Stimulated activated CD4-positive, alpha-beta T cell treated with anti-CD3 and anti-CD28 coated beads, TNF-alpha, amount 100 ng/mL, for 48 hours (primary cell): ENCODE measurements around the gene IL31.
"Not testable (repeated sequence)": the region's sequence is repeated elsewhere in the genome, so short reads cannot be mapped to it uniquely, and the experiment has no call there.

Experiments
- DNase-seq, 3 donors: peaks; one replicate each; pipeline ENCODE4 v3.0.0-alpha.2; 2020; ENCODE audit warnings: low read depth in 3 of 3

IL31 gene

DNA sequence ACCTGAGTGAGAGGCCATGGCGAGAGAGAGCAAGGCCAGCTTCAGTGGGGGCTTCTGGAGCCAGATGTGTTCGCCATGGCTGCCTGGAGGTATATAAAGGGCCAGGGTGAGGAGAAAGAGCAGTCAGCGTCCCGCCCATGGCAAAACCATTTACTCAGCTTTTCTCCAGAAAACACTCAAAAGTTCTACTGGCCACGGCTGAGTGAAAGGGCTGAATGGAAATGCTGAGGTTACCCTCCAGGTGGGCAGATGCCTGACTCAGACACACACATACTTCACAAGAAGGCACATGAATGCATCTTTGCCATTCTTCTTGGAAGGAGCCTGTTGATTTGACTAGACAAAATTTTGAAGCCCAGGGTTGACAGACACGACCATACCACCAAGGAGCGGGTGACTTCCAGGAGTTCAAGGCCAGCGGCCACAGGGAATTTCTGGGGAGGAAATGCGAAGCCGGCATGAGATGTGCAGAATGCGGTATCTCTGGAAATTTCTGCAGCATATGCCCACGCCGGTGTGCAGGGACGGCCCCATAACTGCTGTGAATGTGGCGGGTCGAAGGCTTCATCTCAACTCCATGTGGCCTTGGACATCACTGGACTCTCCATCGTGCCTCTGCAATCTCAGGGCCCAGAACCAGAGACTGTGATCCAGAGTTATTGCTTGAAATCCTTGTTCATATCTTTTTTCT lies at the start of gene IL31:
Gene IL31 (minus strand): TSS at position 67 of the 691 bp plus-strand sequence. CDS start 49 bp downstream, at position 18.
- DNase-seq, result peak; percentile 23 to 36 (median 29)

DNA sequence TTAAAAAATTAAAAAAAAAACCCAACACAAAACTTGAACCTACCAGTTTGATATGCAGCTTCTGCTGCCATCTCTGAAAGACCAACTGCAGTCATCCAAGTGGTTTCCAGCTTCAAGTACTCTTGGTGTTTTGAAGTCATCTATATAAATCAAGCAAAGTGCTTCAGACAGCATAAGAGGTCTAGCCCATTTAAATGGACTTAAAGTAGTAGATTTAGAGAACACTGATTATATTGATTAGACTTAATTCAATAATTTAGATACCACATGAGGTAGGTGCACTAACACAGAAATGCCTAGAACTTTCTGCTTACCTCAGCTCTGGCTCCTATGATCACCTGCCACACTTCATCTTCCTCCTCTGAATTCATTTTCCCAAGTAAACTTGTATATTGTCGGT lies 42.4 kb upstream of the IL31 start:
- no peak for DNase-seq

- no peak for DNase-seq
These were observed 41.8 kb upstream of the IL31 start for GRCh38 chr12:122215771-122216170.

DNA sequence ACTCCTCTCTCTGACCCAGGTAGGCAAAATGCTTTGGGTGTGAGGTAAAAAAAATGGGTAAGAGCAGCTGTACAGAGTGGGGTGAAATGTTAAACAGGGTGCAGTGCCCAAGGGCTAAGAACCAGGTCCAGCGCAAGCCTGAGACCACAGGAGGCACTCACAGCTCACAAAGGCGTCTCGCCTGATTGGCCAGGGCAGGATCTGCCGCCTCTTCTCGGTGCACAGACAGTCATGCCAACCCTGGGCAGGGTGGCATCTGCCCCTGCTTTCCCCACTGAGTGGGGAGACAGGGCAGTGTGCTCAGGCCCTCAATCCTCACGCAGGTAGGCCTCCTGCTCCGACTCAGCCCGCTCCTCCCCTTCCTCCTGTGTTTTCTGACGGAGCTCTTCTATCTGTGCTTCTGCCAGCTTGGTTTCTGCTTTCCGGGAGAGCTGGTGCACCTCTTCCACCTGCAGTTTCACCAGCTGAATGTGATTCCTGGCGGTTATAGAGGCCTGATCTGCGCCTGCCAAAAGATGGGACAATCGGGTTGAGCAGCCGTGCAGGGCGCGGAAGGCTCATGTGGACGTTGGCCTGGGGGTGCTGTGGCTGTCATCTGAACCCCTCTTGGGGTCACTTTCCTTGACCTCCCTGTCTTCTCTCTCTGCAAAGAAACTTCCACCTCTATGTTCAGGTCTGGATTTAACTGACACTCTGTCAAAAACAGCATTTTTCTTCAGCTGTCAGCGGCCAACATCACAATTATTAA lies 34.2 kb upstream of the IL31 start:
- no peak for DNase-seq

GRCh38 chr12:122207391-122207790 lies 33.4 kb upstream of the IL31 start:
- no peak for DNase-seq

DNA sequence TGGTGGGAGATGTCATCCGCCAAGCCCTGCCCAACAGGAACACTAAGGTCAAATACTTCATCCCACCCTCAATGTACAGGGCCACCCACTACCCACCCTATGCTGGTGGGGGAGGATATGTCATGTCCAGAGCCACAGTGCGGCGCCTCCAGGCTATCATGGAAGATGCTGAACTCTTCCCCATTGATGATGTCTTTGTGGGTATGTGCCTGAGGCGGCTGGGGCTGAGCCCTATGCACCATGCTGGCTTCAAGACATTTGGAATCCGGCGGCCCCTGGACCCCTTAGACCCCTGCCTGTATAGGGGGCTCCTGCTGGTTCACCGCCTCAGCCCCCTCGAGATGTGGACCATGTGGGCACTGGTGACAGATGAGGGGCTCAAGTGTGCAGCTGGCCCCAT lies 33.0 kb upstream of the IL31 start:
- DNase-seq, result no peak

DNA sequence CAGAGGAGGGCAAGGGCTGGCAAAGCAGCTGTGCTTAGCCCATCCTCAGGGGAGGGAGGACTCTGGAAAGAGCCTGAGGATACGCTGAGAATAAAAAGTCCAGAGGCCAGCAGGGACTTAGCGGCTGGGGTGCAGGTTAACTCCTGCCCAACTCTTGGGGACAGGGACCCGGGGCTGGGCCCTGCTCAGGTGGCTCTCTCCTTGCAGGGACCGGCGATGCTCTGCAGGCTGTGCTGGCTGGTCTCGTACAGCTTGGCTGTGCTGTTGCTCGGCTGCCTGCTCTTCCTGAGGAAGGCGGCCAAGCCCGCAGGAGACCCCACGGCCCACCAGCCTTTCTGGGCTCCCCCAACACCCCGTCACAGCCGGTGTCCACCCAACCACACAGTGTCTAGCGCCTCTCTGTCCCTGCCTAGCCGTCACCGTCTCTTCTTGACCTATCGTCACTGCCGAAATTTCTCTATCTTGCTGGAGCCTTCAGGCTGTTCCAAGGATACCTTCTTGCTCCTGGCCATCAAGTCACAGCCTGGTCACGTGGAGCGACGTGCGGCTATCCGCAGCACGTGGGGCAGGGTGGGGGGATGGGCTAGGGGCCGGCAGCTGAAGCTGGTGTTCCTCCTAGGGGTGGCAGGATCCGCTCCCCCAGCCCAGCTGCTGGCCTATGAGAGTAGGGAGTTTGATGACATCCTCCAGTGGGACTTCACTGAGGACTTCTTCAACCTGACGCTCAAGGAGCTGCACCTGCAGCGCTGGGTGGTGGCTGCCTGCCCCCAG lies 32.3 kb upstream of the IL31 start:
- no peak for DNase-seq

GRCh38 chr12:122205053-122205925 lies 31.3 kb upstream of the IL31 start:
- DNase-seq, result no peak

- DNase-seq, result no peak
These were observed 30.4 kb upstream of the IL31 start for GRCh38 chr12:122204167-122205052.

GRCh38 chr12:122203301-122204166 lies 29.5 kb upstream of the IL31 start, which contains the start of gene B3GNT4:
B3GNT4 (plus strand) TSS chr12:122203709; CDS start chr12:122204619, 910 bp downstream.
- DNase-seq, result peak; percentile 37 to 68 (median 38)

DNA sequence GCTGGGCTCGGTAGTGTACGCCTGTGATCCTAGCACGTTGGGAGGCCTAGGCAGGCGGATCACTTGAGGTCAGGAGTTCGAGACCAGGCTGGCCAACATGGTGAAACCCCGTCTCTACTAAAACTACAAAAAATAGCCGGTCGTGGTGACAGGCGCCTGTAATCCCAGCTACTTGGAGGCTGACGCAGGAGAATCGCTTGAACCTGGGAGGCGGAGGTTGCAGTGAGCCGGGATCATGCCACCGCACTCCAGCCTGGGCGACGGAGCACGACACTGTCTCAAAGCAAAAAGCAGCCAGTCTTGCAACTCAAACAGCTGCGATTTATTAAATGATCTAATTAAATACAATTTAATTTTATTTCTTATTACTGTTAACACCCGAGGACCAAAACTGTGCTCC lies 28.8 kb upstream of the IL31 start:
- DNase-seq, result not testable (repeated sequence)

DNA sequence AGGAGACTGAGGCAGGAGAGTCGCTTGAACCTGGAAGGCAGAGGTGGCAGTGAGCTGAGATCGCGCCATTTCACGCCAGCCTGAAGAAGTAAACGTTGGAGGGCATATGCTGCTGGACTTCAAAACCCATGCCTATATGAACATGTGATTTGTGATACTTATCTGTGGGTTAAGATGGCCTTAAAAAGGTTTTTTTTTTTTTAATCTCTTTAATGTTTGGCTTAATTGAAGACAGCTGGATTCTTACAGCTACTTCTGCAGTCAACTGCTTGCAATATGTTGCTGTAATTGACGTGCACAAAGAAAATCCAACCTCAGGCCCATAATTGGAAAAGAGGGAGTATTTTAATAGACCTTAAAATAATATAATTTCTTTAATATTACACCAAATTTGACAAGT lies 28.0 kb upstream of the IL31 start:
- DNase-seq, result no peak

DNA sequence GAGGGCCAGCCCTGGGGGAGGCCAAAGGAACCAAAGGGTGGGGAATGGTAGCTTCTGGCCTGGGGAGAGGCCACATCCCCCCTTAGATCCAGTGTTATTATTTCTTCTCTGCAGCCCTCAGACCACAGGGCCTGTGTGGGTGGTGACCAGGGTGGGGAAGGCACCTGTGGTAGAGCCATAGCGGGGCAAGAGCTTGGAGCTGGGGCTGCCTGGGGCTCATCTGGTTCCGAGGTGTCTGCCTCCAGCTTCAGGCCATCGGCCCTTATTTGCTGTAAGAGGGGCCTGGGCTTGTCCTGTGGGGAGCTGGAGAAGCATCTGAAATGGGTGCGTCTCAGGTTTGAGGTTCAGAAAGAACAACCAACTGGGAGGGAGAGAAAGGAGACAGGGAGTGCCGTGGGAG lies 27.4 kb upstream of the IL31 start:
- DNase-seq, result no peak

DNA sequence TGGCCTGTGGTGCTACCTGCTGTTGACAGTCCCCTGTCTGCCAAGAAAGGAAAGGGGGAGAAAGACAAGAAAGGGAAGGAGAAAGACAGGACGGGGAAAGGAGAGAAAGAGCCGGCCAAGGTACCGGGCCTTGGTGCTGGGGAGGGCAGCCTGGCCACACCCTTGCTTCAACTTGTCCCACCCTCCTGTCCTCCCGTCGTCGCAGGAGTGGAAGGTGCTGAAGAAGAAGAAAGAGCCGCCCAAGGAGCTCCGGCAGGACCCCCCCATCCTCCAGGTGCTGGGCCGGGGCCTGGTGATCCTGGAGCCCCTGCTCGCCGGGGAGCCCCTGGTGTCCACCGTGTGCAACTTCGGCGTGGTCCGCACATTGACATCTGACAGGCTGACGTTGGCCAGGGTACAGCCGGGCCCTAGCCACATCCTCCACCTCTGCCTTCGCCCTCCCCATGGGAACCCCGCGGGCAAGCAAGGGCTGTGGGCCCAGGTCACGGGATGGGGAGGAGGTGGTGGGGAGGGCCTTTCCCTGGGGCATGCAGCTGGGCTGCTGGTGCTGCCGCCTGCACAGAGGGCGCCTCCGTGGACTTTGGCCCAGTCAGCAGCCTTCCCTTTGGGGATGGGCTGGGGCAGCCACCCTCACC lies 26.6 kb upstream of the IL31 start:
- no peak for DNase-seq

DNA sequence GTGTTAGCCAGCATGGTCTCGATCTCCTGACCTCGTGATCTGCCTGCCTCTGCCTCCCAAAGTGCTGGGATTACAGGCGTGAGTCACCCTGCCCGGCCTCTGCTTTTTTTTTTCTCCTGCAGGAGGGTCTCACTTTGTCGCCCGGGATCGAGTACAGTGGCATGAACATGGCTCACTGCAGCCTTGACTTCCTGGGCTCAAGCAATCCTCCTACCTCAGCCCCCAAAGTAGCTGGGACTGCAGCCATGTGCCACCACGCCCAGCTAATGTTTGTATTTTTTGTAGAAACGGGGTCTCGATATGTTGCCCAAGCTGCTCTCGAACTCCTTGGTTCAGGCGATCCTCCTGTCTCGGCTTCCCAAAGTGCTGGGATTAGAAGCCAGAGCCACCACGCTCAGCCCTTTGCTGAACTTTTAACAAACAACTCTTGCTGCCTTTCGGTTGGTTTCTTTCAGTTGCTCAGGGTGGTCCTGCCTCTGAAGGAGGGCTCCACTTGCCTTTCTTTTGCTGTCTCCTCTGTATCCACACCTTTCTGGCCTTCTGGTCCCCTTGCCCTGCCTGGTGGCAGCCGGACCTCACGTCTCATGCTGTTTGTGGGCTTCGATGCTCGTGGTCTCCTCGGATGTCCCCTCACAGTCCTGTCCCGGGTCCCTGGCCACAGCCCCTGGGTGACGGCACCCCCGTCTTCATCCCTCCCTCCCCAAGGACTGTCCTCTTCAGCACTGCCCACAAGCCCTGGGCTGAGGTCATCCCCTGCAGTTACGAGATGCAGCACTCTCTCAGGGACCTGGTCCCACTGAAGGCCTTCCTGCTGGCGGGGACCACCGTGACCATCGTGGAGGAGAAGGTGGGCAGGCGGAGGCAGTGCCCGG lies 25.7 kb upstream of the IL31 start:
- DNase-seq, result no peak

- no peak for DNase-seq
These were observed 23.6 kb upstream of the IL31 start for GRCh38 chr12:122197612-122197966.

DNA sequence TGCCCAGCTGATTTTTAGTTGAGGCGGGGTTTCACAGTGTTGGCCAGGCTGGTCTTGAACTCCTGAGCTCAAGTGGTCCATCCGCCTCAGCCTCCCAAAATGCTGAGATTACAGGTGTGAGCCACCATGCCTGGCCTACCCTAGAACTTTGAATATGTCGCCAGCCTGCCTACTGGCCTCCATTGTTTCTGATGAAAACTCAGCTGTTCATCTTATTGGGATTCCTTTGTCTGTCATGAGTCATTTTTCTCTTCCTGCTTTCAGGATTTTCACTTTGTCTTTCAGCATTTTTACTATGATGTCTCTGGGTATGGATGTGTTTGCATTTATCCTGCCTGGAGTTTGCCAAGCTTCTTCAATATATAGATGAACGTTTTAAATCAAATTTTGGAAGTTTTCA lies 21.4 kb upstream of the IL31 start:
- no peak for DNase-seq

DNA sequence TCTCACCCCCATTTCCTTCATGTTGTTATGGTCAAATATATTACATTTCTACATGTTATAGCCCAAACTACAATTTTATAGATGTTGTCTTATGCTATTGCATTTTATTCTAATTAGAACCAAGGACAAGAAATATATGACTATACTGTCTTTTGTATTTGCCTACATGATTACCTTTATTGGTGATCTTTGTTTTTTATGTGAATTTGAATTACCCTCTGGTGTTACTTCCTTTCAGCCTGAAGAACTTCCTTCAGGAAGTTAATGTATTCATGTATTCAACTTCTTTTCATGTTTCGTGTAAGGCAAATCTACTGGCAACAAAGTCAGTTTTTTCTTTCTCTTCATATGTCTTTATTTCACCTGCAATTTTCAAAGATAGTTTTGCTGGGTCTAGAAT lies 20.8 kb upstream of the IL31 start:
- DNase-seq, result no peak
